ENCODE results near the gene DAO.
"Not testable (repeated sequence)": the region's sequence is repeated elsewhere in the genome, so short reads cannot be mapped to it uniquely, and the experiment has no call there.

Gene DAO

DNA sequence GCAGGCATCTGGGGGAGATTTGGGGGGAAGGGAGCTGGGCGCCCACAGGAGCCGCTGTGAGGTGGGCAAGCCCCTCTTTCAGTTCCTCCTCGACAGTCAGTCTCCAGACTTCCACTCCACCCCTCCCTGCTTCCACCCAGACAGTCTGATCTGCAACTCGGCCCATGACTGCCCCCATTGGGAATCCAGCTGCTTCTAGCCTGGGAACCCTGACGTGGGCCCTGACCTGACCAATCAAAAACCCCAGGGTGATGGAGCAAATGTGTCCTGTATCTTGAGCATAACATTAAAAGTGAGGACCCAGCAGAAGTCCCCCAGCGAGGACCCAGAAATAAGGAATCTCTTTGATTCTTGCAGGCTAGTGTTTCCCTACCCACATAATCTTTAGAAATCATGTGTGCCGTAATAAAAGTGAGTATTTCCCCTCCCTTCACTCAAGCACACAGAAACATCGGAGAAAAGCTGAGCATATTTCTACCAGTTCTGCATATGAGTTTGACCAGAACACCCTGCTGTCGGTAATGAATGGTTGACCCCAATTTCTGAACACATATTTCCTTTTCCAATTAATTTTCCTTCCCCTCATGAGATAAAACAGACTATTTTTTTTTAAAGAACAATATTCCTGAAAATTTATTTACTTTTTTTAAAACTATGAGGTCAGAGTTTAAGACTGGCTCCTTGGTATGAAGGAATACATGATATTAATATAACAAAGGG is 28.9 kb upstream of the DAO start:
- DNase-seq: no peak

DNA sequence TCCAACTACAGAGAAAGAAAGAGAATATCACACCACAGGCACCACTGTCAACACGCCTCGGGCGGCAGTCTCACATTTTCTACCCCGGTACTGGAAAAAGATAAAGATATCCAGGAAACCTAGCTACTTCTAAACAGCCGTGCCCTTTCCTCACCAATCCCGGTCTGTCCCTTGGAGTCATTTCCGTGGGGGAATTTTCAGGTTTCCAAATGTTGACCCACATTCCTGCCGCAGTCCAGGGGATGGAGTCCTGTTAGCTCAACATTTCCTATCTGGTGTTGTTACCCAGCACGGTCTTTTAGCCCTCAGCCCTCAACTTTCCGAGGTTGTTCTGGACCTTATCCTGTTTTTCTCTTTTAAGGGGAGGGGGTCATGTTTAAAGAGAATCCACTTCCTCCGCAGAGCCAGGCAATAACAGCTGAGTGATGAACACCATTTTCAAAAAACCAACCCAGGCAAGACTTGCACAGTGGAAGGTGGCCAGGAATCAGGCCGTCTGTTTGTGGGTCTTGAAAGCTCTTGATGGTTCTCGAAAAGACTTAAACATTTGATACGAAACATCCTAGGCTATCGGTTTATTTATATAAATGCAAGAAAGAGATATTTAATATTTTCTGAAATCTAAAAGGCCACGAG is 27.1 kb upstream of the DAO start:
- no peak for DNase-seq

DNA sequence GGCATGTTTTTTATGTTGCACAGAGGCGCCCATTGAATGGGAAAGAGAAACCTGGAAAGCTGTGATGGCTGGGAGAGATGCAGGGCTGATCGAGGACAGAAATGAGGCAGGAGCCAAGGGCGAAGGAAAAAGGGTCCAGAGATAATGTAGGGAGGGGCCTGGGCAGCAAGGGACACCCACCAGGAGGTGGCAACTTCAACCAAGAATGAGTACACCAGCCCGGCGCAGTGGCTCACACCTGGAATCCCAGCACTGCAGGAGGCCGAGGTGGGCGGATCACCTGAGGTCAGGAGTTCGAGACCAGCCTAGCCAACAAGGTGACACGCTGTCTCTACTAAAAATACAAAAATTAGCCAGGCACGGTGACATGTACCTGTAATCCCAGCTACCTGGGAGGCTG is 26.5 kb upstream of the DAO start:
- DNase-seq: no peak

DNA sequence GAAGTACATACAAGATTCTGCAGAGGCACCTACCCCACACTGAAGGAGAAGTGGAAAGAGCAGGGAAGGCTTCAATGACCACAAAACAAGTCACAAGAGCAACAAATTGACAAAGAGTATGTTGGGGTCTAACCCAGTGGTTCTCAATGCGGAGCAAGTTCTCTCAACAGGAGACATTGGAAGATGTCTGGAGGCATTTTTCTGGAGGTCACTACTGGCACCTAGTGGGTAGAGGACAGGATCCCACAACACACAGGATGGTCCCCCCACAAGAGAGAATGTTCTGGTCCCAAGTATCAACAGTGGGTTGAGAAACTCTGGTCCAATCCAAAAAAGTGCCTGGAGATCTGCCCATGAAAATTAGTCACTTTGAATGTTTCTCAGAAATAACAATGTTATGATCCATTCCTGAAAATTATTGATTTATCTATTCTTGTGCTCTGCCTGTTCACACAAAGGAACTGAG is 25.9 kb upstream of the DAO start:
- peak; percentile 5 for DNase-seq

DNA sequence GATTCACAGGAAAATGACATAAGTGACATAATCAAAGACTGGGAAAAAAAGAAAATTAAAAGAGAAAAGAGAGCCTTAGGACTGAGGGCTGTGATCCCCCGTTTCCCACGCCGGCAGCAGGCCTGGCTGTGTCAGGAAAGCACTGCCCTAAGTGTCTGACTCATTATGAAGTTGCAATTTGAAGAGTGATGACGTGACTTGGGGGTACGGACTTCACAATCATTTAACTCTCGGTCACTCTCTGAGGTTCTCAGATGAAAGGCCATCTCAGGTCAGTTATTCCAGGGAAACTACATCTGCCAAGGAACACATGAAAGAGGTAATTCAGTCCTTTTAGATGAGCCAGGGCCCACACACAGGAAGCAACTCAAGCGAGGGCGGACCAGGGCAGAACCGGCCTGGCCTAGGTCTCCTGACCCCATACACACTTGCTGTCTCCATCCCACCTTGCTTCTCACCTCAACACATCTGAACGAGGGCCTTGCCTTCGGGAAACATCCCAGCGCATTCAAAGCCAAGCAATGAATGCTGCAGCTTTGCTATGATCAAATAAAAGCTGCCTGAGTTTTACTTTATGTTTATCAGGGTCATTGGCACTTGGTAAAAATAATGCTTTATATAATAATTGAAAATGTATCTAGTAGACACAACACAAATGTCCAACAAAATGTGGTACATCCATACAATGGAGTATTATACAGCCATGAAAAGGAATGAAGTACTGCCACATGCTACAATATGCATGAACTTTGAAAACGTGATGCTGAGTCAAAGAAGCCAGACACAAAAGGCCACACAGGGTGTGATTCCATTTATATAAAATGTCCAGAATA is 25.2 kb upstream of the DAO start:
- no peak for DNase-seq

DNA sequence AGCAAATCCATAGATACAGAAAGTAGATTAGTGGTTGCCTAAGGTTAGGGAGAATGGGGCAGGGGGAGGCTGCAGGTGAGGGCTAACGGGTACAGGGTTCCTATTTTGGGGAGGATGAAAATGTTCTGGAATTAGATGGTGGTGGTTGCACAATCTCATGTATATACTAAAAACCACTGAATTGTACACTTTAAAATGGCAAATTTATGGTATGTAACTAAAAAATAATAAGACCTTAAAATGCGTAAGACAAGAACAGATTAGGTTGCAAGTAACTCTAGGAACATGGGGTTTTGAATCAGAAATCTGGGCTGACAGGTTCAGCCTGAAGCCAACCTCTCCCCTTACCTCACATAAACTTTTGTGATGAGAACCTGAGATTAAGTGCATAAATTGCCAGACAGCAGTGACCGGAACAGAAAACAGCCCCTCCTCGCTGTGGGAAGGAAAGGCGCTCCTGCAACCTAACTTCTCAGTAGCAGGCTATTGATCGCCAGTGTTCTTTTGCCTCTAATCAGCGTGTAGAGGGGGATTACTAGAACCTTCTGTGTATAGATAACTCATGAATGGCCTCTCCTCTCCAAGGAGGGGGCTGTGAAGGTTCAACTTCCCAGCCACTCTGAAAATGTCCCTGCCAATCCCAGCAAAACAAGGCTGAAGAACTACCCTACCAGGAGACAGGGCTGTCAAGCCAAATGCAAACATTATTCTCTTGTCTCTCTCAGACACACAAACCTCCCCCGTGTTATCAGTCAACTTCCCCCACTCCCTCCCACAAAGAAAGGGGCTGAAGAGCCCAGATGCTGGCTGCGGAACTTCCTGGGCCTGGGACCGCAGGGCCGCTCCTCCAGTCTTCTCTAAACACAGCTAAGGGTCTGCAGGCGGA is 24.4 kb upstream of the DAO start:
- no peak for DNase-seq

DNA sequence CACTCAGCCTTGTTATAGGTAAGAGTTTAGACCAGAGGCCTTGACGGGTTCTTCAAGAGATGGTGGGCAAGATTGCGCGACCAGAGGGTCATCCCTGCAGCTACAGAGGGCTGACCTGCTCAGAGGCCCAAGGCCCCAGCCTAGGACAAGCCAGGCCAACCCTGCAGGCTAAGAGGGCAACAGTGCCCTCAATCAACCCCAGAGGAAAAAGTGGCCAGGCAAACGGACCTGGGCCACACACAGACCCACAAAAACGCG is 23.8 kb upstream of the DAO start:
- no peak for DNase-seq

DNA sequence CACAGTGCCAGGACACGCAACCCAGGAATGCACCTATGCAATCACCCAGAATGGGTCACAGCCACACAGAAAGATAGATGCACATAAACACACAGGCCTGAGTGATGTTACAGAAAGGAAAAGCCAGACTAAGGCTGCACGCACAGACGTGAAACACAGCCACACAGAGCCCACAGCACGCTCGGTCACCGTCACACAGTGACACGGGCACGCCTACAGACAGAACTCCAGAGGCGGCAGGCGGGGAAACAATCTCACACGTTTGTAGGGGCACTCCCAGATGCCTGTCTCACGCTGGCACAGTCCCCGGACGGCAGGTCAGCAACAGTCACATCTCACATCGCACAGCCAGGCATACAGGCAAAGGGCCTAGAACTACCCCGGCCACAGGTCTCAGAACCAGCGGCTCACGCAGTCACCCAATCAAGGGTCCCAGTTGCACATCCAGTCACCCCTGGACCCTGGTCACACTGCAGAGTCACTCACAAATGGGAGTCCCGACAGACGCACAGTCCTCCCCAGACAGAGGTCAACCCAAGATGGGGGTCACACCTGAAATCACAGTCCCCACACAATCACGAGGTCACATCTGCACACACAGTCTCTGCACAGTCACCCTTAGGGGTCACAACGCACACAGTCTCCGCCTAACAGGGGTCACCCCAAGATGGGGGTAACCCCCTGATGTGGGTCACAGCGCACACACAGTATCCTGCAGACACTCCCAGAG is 23.3 kb upstream of the DAO start:
- DNase-seq: peak; percentile 16

DNA sequence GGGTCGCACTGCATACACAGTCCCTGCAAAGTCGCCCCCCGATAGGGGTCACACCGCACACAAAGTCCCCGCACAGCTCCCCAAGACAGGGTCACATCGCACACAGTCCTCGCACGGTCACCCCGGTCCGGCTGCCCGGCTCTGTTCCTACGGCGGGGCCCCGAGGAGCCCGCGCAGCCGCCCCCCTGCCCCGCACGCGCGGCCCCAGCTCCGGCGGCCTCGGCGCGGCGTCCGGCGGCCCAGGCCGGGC is 22.8 kb upstream of the DAO start:
- DNase-seq: no peak

DNA sequence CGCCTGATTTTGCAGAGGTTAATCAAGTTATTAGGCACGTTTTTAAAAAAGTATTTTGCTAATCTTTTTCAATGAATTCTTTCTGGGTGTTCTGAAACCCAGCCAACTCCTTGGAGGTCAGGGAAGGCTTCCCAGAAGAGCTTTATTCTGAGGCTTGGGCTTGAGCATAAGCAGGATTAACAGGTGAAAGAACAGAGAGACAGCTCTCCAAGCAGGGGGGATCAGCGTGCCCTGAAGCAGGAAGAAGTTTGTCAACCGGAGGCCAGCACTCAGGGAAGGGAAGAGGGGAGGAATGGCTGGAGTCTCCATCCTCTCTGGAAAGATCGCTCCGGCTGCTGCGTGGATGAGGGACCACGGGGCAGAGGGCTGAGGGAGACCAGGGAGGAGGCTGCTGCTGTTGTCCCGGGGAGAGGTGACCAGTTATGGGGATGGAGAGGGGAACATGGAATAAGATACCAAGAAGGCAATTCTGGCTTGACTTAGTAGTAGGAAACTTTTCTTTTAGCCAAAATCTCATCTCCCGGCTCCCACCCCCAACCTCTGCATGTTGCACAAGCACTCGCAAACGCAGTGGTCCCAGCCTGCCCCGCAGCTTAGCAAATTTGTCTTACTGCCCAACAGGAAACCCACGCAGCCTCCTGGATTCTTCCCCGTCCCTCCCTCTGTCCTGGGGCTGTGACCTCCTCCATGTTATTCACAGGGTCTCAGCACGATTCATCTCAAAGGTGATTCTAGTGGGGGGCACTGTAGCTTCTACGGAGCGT is 21.4 kb upstream of the DAO start:
- peak; percentile 20 for DNase-seq

DNA sequence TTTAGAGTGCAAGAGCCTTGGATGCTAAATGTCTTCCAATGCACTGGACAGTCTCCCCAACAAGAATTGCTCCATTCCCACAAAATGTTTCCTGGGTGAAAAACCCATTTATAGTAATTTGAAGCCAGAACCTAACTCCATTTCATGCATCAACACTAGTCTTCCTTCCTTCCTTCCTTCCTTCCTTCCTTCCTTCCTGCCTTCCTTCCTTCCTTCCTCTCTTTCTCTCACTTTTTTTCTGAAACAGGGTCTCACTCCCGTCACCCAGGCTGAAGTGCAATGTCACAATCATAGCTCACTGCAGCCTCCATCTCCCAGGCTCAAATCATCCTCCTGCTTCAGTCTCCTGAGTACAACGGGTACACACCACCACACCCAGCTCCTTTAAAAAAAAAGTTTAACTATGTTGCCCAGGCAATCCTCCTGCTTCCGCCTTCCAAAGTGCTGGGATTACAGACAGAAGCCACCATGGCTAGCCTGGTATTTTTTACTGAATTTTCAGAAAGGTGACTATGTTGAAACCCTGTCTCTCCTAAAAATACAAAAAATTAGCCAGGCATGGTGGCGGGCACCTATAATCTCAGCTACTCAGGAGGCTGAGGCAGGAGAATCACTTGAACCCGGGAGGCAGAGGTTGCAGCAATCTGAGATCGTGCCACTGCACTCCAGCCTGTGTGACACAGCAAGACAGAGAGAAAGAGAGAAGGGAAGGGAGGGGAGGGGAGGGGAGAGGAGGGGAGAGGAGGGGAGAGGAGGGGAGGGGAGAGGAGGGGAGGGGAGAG is 20.6 kb upstream of the DAO start:
- not testable (repeated sequence) for DNase-seq

DNA sequence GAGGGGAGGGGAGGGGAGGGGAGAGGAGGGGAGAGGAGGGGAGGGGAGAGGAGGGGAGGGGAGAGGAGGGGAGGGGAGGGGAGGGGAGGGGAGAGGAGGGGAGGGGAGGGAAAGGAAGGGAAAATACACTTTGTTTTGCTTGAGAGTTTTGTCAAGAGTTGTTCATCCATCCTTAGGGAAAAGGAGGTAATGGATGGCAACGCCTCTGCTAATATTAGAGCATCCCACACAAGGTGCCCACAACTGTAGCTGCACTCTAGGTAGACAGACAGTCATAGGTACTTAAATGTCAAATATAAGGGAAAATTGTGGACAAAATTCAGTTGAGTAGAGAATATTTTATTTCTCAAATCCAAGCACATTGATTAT is 20.0 kb upstream of the DAO start:
- DNase-seq: no peak

DNA sequence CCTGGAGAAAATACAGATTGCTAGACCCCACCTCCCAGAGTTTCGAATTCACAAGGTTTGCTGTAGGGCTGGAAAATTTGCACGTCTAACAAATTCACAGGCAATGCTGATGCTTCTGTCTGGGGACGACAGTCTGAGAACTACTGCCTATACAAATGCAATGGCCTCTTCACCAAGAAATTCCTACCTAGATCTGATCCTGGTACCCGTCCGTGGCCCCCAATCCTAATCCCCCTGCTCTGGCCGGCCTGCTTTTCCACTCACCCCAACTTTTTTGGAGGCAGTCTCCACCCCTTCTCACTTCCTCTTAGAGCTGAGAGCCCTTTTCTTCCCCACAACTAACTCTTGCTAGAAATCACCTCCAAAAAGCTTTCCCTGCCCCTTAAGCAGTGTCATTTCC is 19.4 kb upstream of the DAO start:
- no peak for DNase-seq

DNA sequence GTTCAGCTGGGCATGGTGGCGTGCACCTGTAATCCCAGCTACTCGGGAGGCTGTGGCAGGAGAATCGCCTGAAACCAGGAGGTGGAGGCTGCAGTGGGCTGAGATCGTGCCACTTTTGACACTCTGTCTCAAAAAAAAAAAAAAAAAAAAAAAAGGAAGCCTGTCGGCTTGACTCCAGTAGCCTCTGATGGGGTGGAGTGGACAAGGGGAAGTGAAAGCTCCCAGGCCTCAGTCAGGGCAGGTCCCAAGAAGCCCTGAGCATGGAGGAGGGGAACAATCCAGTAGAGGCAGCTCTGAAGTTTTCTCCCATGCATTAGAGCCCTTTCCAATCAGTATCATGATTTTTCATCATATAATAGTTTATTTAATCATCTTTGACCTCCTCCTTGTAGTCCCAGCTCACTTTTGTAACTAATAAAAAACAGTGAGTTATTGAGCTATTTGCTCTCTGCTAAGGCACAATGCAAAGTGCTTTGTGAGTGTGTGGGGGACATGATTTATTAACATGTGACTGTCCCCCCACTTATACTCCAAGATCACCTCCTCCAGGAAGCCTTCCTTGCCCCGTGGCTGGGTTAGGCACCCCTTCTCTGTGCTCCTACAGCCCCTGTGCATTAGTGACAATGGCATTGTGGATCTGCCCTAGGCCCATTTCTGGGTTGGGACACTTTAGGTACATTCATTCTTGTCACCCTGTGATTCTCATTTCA is 17.9 kb upstream of the DAO start:
- DNase-seq: no peak

DNA sequence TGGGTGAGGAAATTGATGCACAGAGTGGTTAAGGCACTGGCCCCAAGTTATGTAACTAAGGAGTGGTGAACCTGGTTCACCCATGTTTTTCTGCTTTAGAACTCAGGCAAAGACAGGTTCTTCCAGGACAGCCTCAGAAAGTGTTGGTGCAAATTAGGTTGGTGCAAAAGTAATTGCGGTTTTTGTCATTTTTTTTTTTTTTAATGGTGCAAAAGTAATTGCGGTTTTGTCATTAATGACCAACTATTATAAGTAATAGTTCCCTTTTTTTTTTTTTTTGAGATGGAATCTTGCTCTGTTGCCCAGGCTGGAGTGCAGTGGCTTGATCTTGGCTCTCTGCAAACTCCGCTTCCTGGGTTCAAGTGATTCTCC is 17.3 kb upstream of the DAO start:
- DNase-seq: no peak

DNA sequence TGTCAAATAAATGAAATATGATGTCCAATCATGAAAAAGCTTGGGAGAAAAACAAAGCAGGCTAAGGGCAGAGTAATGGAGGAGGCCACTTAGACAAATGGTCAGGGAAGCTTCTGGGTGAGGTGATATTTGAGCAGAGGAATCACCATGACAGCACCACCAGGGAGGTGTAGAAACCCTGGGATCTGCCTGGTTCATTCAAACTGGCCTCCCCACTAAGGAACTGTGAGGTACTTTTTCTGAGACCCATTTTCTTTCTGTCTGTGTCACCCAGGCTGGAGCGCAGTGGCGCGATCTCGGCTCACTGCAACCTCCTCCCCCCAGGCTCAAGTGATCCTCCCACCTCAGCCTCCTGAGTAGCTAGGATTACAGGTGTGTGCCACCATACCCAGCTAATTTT is 14.7 kb upstream of the DAO start:
- no peak for DNase-seq

DNA sequence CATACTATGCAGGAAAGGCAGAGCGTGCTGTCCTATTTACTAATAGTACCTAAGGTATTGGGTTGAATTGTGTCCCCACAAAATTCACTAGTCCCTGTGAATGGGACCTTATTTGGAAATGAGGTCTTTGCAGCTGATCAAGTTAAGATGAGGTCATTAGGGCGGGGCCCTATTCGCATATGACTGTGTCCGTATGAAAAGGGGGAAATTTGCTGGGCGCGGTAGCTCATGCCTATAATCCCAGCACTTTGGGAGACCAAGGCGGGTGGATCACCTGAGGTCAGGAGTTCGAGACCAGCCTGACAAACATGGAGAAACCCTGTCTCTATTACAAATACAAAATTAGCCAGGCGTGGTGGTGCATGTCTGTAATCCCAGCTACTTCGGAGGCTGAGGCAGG is 13.8 kb upstream of the DAO start:
- DNase-seq: not testable (repeated sequence)

DNA sequence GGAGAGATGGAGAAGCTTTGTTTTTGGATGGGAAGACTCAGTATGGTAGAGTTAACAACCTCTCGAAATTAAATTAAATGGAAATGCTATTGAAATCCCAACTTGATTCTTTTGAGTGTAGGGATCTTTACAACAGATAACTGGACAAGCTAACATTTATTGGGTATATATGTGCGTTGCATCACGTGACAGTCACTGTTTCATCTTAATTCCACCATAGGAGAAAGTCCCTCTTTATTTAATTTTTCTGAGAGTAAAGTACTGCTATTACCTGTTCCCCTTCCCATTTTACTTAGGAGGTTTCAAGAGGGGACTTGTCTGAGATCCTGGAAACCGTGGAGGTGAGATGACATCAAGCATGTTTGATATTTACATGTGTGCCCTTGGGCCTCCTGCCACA is 11.1 kb upstream of the DAO start:
- no peak for DNase-seq

DNA sequence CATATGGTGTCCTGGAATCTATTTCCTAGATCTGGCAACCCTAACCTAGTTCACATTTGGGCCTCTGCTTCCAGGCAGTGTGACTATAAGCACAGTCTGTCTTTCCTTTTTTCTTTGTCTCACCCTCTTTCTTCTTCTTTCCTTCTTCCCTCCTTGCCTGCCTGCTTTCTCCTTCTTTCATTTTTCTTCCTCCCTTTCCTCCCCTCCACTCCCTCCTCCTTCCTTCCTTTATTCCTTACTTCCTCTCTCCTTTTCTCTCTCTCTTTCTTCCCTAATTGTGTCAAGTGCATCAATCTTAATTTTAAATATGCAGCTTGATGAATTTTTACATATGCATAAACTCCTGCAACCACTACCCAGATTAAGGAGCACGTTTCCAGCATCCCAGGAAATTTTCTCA is 4.6 kb upstream of the DAO start:
- no peak for DNase-seq

DNA sequence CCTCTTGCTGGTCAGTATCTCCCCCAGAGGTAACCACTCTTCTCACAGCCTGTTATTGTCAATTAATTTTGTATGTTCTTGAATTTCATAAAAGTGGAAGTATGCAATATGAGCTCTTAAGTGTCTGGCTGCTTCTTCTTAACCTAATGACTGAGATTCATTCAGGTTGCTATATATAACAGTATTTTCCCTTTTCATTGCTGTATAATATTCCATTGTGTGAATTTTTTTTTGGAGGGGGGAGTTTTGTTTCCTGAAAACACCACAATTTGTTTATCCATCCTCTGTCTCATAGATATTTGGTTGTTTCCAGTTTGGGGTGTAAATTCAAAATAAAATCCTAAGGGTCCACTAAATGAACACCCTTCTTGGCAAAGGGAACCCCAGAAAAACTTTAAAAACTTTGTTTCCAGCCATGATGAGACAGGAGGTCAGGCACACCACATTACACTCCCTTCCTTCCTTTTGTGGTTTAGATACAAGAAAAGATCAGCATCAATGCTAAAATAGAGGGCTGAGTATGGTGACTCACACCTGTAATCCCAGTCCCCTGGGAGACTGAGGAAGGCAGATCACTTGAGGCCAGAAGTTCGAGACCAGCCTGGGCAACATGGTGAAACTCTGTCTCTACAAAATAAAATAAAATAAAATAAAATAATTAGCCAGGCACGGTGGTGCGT is 4.1 kb upstream of the DAO start:
- DNase-seq: no peak

Data from NCI-H146 (cell line).